ENCODE measurements around the gene DZIP1.
"Not testable (repeated sequence)": the region's sequence is repeated elsewhere in the genome, so short reads cannot be mapped to it uniquely, and the experiment has no call there.

- TF ChIP-seq TOX, TCF4 (CRISPR knock-in tag; IDR thresholded peaks at IDR 0.05; ENCODE audit: borderline replicate concordance): not testable (repeated sequence)
Observed at GRCh38 chr13:95684960-95685359, 40.5 kb upstream of the DZIP1 start.
